GM12873 (cell line): ENCODE results near the gene UPP1.

Source experiments
- CTCF ChIP-seq: IDR thresholded peaks from 2 replicates; pipeline ENCODE4 v1.5.1; 2012; ENCODE audit warnings: low read depth, mild to moderate bottlenecking, moderate library complexity, low read length, control low read depth; ENCODE audit not compliant: insufficient read depth; ENCODE audit errors: missing control alignments

Gene UPP1

DNA sequence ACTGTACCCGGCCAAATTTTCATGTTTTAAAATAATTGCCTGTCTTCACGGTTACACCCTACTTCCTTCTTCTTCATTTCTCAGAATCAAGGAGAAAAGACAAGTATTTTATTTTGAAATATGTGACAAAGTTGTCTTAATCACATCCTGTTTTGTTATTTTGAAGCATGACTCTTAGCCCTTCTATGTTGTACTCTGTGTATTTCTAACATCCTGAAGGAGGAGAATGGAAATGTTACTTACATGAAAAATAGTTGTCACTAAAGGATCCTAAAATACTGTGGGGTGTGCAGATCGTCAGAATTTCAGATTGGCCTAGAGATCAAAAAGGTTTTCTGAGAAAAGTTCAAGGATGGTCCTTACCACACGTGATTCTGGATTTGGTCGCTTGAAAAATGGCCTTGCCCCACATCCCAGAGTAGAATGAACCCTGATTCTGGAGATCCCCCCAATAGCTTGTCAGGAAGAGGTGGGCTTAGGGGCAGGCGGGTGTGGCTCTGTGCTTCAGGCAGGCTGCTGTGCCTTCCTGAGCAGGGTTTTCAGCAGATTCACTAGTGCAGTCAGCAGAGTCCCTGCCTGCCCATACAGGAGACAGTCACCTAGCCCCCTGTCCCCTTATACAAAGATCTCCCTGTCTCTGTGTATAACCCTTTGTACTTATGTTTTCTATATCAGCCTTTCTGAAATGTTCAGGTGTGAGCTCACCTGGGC is 8.6 kb downstream of the UPP1 start:
- no peak for TF ChIP-seq CTCF

- TF ChIP-seq CTCF = no peak
These were observed 9.8 kb downstream of the UPP1 start for GRCh38 chr7:48098846-48099245.

DNA sequence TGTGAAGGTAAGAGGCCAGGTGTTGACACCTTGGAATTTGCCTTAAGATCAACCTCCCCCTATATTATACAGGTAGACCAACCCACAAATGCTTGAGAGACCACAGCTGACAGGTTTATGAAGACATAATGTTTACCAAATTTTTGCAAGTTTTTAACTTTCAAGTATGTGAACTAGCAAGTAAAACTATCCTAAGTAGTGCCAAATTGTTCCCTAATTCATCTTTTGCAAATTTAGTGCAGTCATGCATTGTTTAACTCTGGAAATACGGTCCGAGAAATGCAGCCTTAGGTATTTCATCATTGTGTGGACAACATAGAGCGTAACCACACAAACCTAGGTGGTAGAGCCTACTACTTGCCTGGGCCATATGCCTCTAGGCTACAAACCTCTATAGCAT is 10.7 kb downstream of the UPP1 start:
- TF ChIP-seq CTCF = no peak

- no peak for TF ChIP-seq CTCF
These were observed 12.3 kb downstream of the UPP1 start for GRCh38 chr7:48101352-48101751.

GRCh38 chr7:48101968-48102367 is 12.9 kb downstream of the UPP1 start:
- TF ChIP-seq CTCF = peak; percentile 56

DNA sequence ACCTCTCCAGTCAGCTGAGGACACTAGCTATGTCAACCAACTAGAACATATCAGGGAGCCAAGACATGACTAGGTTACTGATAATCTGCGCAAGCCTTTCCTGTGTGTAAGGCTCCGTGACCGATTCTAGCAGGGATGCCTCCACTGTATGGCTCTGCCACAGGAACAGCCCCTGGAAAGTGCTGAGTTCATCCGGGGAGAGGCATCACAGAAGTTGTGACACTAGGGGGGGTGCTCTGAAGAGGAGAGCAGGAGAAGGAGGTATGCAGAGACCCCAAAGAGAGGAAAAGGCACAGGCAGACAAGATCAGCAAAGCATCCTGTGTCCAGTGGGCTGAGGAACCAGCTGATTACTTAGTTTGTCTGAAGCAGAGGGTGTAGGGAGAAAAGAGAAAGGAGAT is 13.5 kb downstream of the UPP1 start:
- TF ChIP-seq CTCF = no peak

GRCh38 chr7:48105045-48105444 is 16.0 kb downstream of the UPP1 start:
- TF ChIP-seq CTCF = no peak
